Endothelial cell of hepatic sinusoid (primary cell): ENCODE measurements around the gene NEURL1.
"Not testable (repeated sequence)": the region's sequence is repeated elsewhere in the genome, so short reads cannot be mapped to it uniquely, and the experiment has no call there.

ENCODE experiments used
- in situ Hi-C: cut with HindIII; loops from 2 replicates; pipeline ENCODE4 v1.10.0; 2017; ENCODE audit warnings: low sequenced_read_pairs

The NEURL1 gene

GRCh38 chr10:103463499-103463898, 30.0 kb upstream of the NEURL1 start:
- in situ Hi-C loops = no loop called here

- in situ Hi-C loops = no loop called here
Measured at GRCh38 chr10:103465411-103466179, 27.9 kb upstream of the NEURL1 start.

- in situ Hi-C loops = no loop called here
Measured at GRCh38 chr10:103466734-103467133, 26.8 kb upstream of the NEURL1 start.

- in situ Hi-C loops = no loop called here
Measured at GRCh38 chr10:103467406-103467805, 26.1 kb upstream of the NEURL1 start.

- in situ Hi-C loops = no loop called here
Measured at GRCh38 chr10:103469201-103469600, 24.3 kb upstream of the NEURL1 start.

GRCh38 chr10:103470761-103471653, 22.5 kb upstream of the NEURL1 start:
- in situ Hi-C loops = loop anchor here (10.0 kb wide), 1 partner anchor 56 kb away; no protein-coding TSS in a partner anchor

GRCh38 chr10:103472005-103472404, 21.5 kb upstream of the NEURL1 start:
- in situ Hi-C loops = loop anchor here (10.0 kb wide), 1 partner anchor 57 kb away; no protein-coding TSS in a partner anchor

- in situ Hi-C loops = loop anchor here (10.0 kb wide), 1 partner anchor 58 kb away; no protein-coding TSS in a partner anchor
Measured at GRCh38 chr10:103473261-103473671, 20.2 kb upstream of the NEURL1 start.

GRCh38 chr10:103474077-103474476, 19.4 kb upstream of the NEURL1 start:
- in situ Hi-C loops = loop anchor here (10.0 kb wide), 1 partner anchor 59 kb away; no protein-coding TSS in a partner anchor

- in situ Hi-C loops = loop anchor here (10.0 kb wide), 1 partner anchor 61 kb away; no protein-coding TSS in a partner anchor
Measured at GRCh38 chr10:103475437-103475836, 18.1 kb upstream of the NEURL1 start.

GRCh38 chr10:103476046-103476768, 17.3 kb upstream of the NEURL1 start:
- in situ Hi-C loops = loop anchor here (10.0 kb wide), 1 partner anchor 61 kb away; no protein-coding TSS in a partner anchor

GRCh38 chr10:103478671-103479070, 14.8 kb upstream of the NEURL1 start:
- in situ Hi-C loops = loop anchor here (10.0 kb wide), 1 partner anchor 64 kb away; no protein-coding TSS in a partner anchor

- in situ Hi-C loops = loop anchor here (10.0 kb wide), 1 partner anchor 64 kb away; no protein-coding TSS in a partner anchor
Measured at GRCh38 chr10:103479135-103479534, 14.4 kb upstream of the NEURL1 start, which contains the start of gene CALHM3. CALHM3 (minus strand) TSS chr10:103479240; CDS start chr10:103479032, 208 bp downstream.

GRCh38 chr10:103480521-103480920, 13.0 kb upstream of the NEURL1 start:
- in situ Hi-C loops = no loop called here

GRCh38 chr10:103481974-103482531, 11.5 kb upstream of the NEURL1 start:
- in situ Hi-C loops = no loop called here

- in situ Hi-C loops = not testable (repeated sequence)
Measured at GRCh38 chr10:103486635-103487409, 6.7 kb upstream of the NEURL1 start.

GRCh38 chr10:103487410-103487708, 6.1 kb upstream of the NEURL1 start:
- in situ Hi-C loops = no loop called here

- in situ Hi-C loops = loop anchor here (5.0 kb wide), 2 partner anchors 56 to 69 kb away; no protein-coding TSS in a partner anchor
Measured at GRCh38 chr10:103490986-103491314, 2.6 kb upstream of the NEURL1 start.

GRCh38 chr10:103491729-103492364, 1.7 kb upstream of the NEURL1 start:
- in situ Hi-C loops = loop anchor here (5.0 kb wide), 2 partner anchors 55 to 70 kb away; no protein-coding TSS in a partner anchor
